ENCODE data around the gene CALCOCO2. TPM values are rescaled to one million over a fixed set of nuclear protein-coding genes. Genes with fewer than 3 reads are reported as not detected.
"Not testable (repeated sequence)": the region's sequence is repeated elsewhere in the genome, so short reads cannot be mapped to it uniquely, and the experiment has no call there.

CALCOCO2 gene
- total and polyA plus RNA-seq, 7 donors = 90.4 to 198 (median 130) TPM

GRCh38 chr17:48825446-48826381 lies 5.1 kb upstream of the CALCOCO2 start:
- Histone ChIP-seq H3K36me3 (no peaks in the 10 kb centered on the region), H3K27ac (no peak overlapping the region), H3K9me3 (no peaks in the 10 kb centered on the region), H3K4me3 (no peak overlapping the region), H3K27me3 (peaks cover 0 to 11% (median 9%) of the 10 kb centered on the region in 3 donors), H3K4me1 (peaks cover 0 to 4% (median 3%) of the 10 kb centered on the region in 4 donors)
- 79 to 84% methylated on average over 11 of the region's 11 CpGs for WGBS, 2 donors
- intact Hi-C loops (cut with DNase I) = no loop called here
- no peak for DNase-seq
- no peak for TF ChIP-seq POLR2AphosphoS5 (IDR thresholded peaks at IDR 0.05)
- TF ChIP-seq EP300 (IDR thresholded peaks at IDR 0.05) = no peak
- TF ChIP-seq POLR2A (IDR thresholded peaks at IDR 0.05) = no peak
- TF ChIP-seq, protein P1, sequence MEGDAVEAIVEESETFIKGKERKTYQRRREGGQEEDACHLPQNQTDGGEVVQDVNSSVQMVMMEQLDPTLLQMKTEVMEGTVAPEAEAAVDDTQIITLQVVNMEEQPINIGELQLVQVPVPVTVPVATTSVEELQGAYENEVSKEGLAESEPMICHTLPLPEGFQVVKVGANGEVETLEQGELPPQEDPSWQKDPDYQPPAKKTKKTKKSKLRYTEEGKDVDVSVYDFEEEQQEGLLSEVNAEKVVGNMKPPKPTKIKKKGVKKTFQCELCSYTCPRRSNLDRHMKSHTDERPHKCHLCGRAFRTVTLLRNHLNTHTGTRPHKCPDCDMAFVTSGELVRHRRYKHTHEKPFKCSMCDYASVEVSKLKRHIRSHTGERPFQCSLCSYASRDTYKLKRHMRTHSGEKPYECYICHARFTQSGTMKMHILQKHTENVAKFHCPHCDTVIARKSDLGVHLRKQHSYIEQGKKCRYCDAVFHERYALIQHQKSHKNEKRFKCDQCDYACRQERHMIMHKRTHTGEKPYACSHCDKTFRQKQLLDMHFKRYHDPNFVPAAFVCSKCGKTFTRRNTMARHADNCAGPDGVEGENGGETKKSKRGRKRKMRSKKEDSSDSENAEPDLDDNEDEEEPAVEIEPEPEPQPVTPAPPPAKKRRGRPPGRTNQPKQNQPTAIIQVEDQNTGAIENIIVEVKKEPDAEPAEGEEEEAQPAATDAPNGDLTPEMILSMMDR (IDR thresholded peaks at IDR 0.05) = no peak

GRCh38 chr17:48831549-48831883 lies 681 bp downstream of the CALCOCO2 start:
- DNase-seq = no peak
- Histone ChIP-seq H3K9me3 (no peaks in the 10 kb centered on the region), H3K27ac (peak overlapping the region; percentile 93 to 97 (median 94)), H3K4me1 (peaks cover 0 to 46% (median 37%) of the 10 kb centered on the region in 4 donors), H3K36me3 (peaks cover 0 to 5% (median 0%) of the 10 kb centered on the region in 4 donors), H3K27me3 (no peaks in the 10 kb centered on the region), H3K4me3 (peak overlapping the region; percentile 80 to 92 (median 86))
- intact Hi-C loops (cut with DNase I) = loop anchor here (2.0 kb wide), 1 partner anchor 61 kb away; the partner anchor contains the start of gene ATP5MC1
- 1 to 4% methylated on average over 8 of the region's 8 CpGs for WGBS, 2 donors
- TF ChIP-seq POLR2A (IDR thresholded peaks at IDR 0.05) = no peak
- TF ChIP-seq EP300 (IDR thresholded peaks at IDR 0.05) = no peak

DNA sequence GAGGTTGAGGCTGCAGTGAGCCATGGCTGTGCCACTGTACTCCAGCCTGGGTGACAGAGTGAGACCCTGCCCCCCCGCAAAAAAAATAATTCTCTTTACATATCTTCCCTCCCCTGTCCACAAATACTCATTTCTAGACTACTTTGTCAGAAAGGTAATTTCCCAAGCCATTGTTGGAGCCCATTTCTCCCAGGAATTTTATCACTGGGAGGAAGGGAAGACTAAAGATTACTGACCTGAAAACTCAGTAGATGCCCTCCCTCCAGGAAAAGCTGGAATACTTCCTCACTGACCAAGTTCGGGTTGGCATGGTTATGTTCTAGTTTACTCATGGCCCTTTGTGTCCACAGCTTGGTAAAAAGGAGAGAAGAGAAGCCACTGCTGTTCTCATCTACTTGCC lies 4.1 kb downstream of the CALCOCO2 start:
- Histone ChIP-seq H3K27ac (peak overlapping the region in 1 of 4 donors; percentile 4), H3K4me3 (no peak overlapping the region), H3K4me1 (peaks cover 0 to 65% (median 55%) of the 10 kb centered on the region in 4 donors), H3K9me3 (no peaks in the 10 kb centered on the region), H3K27me3 (no peaks in the 10 kb centered on the region), H3K36me3 (peaks cover 0 to 5% (median 0%) of the 10 kb centered on the region in 4 donors)
- intact Hi-C loops (cut with DNase I) = no loop called here
- 68 to 83% methylated on average over 2 of the region's 2 CpGs for WGBS, 2 donors
- TF ChIP-seq, protein P1 (IDR thresholded peaks at IDR 0.05) = no peak
- no peak for TF ChIP-seq POLR2A (IDR thresholded peaks at IDR 0.05)
- TF ChIP-seq POLR2AphosphoS5 (IDR thresholded peaks at IDR 0.05) = no peak
- TF ChIP-seq EP300 (IDR thresholded peaks at IDR 0.05) = no peak
- no peak for DNase-seq

DNA sequence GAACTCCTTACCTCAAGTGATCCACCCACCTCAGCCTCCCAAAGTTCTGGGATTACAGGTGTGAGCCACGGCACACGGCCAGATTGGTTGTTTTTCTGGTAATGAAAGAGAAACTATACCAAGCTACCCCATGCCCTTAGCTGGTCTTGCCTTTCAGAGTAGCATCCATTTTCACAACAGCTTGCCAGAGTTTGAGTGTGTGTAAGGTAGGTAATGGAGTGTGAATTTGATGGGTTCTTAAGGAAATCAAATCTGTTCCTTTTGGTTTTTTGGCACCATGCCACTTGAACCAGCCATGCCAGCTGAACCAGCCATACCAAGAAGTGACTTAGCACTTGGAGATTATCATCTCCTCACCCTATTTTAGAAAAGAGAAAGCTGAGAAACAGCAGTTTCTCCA lies 5.1 kb downstream of the CALCOCO2 start:
- intact Hi-C loops (cut with DNase I) = no loop called here
- no peaks in the 10 kb centered on the region for H3K27me3 ChIP-seq
- peaks cover 0 to 5% (median 0%) of the 10 kb centered on the region in 4 donors for H3K36me3 ChIP-seq
- no peaks in the 10 kb centered on the region for H3K9me3 ChIP-seq
- no peak for TF ChIP-seq EP300 (IDR thresholded peaks at IDR 0.05)
- TF ChIP-seq, protein P1 (IDR thresholded peaks at IDR 0.05) = no peak
- no peak for TF ChIP-seq POLR2AphosphoS5 (IDR thresholded peaks at IDR 0.05)
- no peak for TF ChIP-seq POLR2A (IDR thresholded peaks at IDR 0.05)
- no peak for DNase-seq
- H3K4me3 ChIP-seq = no peak overlapping the region
- 78 to 88% methylated on average over 2 of the region's 2 CpGs for WGBS, 2 donors
- no peak overlapping the region for H3K27ac ChIP-seq
- peaks cover 0 to 71% (median 61%) of the 10 kb centered on the region in 4 donors for H3K4me1 ChIP-seq

GRCh38 chr17:48837458-48837857 lies 6.6 kb downstream of the CALCOCO2 start:
- WGBS, 2 donors = 52 to 83% methylated on average over 4 of the region's 4 CpGs
- H3K9me3 ChIP-seq; DNase-seq; intact Hi-C loops (cut with DNase I); H3K4me3 ChIP-seq; H3K27me3 ChIP-seq; H3K36me3 ChIP-seq: not testable (repeated sequence)
- Histone ChIP-seq H3K27ac (peak overlapping the region in 2 of 4 donors; percentile 8 to 33), H3K4me1 (peaks cover 0 to 76% (median 66%) of the 10 kb centered on the region in 4 donors)

All from sigmoid colon (tissue), 7 donors.